RPMI8226 (cell line): Measurements from ENCODE around the gene EIF2S1.
"Not testable (repeated sequence)": the region's sequence is repeated elsewhere in the genome, so short reads cannot be mapped to it uniquely, and the experiment has no call there.

Experiments used
- DNase-seq: peaks from one replicate; pipeline ENCODE4 v3.0.0-alpha.2; 2015

Gene EIF2S1

DNA sequence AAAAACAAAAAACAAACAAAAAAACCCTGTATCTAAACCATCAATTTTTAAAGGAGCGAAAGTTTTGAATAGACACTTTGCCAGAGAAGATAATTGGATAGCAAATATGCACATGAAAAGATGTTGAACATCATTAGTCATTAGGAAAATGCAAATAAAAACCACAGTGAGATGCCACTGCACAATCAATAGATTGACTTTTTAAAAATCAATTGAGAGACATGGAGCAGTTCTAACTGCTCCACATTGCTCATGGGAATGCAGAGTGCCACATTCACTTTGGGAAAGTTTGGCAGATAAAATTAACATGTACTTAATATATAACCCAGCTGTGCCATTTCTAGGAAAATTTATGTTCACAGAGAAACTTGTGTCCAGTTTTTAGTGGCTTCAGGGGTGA, 12.7 kb downstream of the EIF2S1 start:
- no peak for DNase-seq

GRCh38 chr14:67373347-67373746, 13.2 kb downstream of the EIF2S1 start:
- no peak for DNase-seq

GRCh38 chr14:67377916-67378315, 17.8 kb downstream of the EIF2S1 start:
- no peak for DNase-seq

- DNase-seq: no peak
Observed at GRCh38 chr14:67385120-67385519, 25.0 kb downstream of the EIF2S1 start.

- no peak for DNase-seq
Observed at GRCh38 chr14:67385618-67386017, 25.5 kb downstream of the EIF2S1 start.

GRCh38 chr14:67387195-67387594, 27.1 kb downstream of the EIF2S1 start:
- DNase-seq: no peak

GRCh38 chr14:67389275-67389674, 29.1 kb downstream of the EIF2S1 start:
- no peak for DNase-seq

DNA sequence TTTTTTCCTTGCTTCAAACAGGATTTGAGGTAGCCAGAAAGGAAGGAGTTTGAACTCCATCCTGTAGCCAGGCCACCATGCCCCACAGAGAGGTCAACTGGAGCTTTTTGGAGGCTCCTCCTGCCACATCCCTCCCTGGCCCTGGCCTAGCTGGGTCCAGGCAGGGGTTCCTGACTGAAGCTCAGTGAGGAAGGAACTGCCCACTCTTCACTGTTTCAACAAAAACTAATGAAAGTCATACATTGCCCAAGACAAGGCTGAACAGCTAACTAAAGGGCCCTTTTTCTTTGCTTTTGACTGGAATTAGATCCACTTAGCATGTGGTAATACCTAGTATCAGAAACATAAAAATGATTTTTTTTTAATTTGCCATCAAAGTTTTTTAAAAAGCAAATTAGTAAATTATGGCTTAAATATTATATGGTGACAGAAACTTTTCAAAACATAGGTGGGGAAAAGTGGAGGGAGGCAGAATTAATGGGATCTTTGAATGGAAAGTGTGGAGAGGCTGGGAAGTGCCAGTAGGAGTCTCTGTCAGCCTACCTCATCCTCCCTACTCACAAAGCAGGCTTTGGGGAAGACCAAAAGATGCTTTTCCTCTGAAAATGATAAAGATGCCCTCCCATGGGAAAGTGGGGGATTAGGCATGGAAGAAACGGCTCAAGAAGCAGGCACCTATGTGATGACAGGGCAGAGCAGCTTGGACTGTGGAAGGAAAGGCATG, 29.8 kb downstream of the EIF2S1 start:
- DNase-seq: no peak

DNA sequence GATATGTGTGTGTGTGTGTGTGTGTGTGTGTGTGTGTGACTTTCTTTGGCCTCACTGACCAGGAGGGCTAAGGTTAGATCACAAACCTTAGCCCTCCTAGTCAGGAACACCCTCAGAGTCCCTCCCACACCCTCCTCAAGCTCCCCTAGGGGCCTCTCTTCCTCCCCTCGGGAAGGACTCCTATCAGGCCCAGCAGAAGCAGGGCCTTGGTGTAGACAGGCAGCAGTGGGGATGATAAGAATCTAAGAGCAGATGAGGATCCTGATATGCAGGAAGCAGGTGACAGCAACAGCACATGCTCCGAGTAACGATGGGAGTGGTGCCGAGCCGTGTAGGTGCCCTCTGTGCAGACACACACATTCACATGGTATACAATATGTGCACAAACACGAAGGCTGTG, 31.1 kb downstream of the EIF2S1 start:
- no peak for DNase-seq

DNA sequence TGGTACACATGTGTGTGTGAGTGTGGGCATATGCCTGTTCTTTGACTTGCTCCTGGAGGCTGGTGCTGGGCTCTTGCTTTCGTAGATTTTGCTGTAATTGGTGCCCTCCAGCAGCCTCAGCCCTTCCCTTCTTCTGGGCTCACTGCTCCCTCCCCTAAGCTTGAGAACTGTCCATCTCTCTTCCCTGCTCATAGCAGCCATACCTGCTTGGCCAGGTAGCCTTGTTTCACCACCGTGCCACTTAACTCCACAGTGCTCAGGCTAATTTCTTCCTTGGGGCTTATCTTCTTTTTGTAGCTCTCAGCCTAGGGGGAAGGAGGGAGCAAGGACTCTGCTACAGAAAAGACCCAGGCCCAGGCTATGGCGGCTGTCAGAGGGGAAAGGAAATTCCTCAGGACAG, 32.0 kb downstream of the EIF2S1 start:
- DNase-seq: no peak

DNA sequence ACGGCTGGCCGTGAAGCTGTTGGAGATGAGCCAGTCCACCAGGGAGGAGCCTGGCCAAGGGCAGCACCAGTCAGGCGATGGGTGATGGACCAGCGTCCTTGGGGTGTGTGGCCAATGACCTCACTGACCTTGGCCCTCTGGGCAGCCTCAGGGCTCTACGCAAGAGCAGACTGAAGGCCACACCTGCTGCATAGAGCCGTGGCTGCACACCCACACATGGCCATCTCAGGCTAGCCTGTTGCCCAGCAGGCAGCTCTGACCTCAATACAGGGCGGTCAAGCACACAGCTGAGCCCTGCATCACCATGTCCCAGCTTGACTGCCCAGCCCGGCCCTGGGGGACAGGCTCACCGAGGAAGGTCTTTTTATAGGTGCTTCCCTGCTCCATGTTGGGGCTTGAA, 32.7 kb downstream of the EIF2S1 start:
- DNase-seq: no peak

GRCh38 chr14:67393689-67394088, 33.6 kb downstream of the EIF2S1 start:
- DNase-seq: no peak

GRCh38 chr14:67395086-67395875, 35.2 kb downstream of the EIF2S1 start:
- DNase-seq: no peak

DNA sequence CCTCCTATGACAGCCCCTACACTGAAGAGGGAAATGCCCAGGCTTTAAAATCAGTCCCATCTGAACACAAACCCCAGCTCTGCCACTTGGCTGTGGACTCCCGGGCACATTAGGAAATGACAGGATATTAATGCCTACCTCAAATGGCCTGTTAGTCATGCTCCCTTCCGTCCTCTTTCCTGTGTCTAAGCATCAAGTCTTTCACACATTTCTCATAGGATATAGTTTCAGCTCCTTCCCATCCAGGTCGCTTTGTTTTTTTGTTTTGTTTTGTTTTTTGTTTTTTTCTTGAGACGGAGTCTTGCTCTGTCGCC, 35.7 kb downstream of the EIF2S1 start:
- no peak for DNase-seq

DNA sequence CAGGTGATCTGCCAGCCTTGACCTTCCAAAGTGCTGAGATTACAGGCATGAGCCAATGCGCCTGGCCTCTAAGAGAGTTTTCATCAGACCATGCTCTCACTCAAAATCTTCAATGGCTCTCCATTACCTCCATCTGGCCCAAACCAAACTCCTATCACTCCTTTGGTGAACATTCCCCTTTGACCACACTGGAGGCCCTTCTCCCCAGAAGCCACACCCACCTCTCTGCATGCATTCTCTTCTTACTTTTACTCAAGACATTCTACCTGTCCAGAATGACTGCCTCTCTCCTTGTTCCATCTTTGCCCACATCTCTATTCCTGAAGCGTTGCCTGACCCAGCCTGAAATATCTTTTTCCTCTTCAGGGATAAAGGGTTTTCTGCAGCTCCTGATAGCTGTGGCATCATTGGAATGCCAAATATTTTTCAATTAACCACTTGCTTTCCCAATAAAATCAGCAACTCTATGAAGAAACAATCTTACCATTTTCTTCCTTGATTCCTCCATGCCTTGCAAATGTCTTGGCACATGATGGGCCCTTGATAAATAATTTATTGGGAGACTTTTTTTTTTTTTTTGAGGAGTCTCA, 36.3 kb downstream of the EIF2S1 start:
- DNase-seq: no peak

- DNase-seq: no peak
Observed at GRCh38 chr14:67397536-67397935, 37.4 kb downstream of the EIF2S1 start.

DNA sequence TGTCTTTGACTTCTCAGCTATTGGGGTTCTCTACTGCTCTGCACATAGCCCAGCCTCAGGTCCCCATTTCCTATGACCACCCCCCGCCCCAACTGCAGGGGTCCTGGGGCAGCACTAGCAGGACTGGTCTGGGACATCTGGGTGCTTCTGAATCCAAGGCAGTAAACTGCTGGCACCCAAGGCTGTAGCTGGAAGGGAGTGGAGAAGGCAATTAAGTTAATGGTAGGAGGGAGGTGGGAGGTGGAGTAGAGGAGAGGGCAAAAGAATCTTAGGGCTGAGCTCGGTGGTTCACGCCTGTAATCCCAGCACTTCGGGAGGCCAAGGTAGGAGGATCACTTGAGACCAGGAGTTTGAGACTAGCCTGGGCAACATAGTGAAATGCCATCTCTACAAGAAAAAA, 40.3 kb downstream of the EIF2S1 start:
- DNase-seq: no peak

GRCh38 chr14:67405771-67406170, 45.6 kb downstream of the EIF2S1 start:
- no peak for DNase-seq

DNA sequence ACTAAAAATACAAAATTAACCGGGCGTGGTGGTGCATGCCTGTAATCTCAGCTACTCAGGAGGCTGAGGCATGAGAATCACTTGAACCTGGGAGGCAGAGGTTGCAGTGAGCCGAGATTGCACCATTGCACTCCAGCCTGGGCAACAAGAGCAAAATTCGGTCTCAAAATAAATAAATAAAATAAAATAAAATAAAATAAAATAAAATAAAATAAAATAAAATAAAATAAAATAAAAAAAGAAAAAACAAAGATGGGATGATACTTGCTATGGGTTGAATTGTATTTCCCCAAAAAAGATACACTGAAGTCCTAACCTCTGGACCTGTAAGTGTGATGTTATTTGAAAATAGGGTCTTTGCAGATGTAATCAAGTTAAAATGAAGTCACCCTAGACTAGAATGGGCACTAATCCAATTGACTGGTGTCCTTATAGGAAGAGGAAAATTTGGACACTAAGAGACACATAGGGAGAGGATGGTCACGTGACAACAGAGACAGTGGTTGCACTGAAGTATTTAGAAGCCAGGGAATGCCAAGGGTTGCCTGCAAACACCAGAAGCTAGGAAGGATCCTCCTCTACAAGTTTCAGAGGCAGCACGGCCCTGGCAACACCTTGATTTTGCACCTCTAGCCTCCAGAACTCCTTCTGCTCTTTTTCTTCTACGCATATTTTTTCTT, 48.1 kb downstream of the EIF2S1 start:
- DNase-seq: not testable (repeated sequence)

- no peak for DNase-seq
Observed at GRCh38 chr14:67409461-67409860, 49.3 kb downstream of the EIF2S1 start.

GRCh38 chr14:67410313-67410712, 50.2 kb downstream of the EIF2S1 start:
- DNase-seq: no peak

DNA sequence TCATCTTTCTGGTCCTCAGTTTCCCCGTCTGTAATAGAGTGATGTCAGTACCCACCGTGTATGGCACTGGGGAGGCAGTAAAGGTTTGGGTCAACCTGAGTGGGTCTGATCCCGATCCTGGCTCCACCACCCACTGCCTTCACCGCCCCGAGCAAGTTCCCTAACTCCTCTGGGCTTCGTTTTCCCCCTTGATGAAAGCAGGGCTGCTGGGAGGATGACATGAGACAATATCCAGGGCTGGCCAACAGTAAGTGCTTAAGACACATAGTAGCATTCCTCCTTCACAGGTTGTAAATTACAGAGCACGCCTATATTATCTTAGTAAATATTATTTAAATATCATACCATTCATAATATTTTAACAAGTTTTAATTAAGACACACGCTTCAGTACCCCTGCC, 51.2 kb downstream of the EIF2S1 start:
- DNase-seq: no peak

- peak; percentile 79 for DNase-seq
Observed at GRCh38 chr14:67411820-67412421, 51.8 kb downstream of the EIF2S1 start, which contains the start of gene PLEK2. Gene PLEK2 (minus strand): TSS chr14:67412165. CDS start chr14:67412059, 106 bp downstream.
